Kidney glomerular epithelial cell (primary cell): ENCODE results near the gene PPP1R16B.

Experiments used
- DNase-seq: peaks from one replicate; lab custom pipeline; 2025; lab: John Stamatoyannopoulos, UW

Gene PPP1R16B

GRCh38 chr20:38965264-38965663, 159.8 kb downstream of the PPP1R16B start:
- no peak for DNase-seq

DNA sequence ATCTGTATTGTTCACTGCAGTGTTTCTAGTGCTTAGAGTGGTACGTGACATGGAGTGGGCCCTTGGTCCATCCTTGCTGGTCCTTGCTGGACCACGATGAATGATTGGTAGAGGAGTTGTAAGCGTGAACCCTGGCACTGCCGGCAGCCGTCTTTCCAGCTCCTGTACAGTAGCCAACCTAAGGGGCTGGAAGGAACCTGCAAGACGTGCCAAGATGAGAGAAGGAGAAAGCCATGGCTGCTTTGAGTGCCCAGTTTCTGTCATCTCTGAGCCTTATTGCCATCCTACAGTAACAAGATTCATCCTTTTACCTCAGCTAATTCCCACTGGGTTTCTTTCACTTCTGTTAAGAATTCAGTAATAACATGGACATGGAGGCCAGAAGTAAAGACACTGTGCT, 162.6 kb downstream of the PPP1R16B start:
- DNase-seq = no peak

- no peak for DNase-seq
These were observed 164.2 kb downstream of the PPP1R16B start for GRCh38 chr20:38969708-38970107.

DNA sequence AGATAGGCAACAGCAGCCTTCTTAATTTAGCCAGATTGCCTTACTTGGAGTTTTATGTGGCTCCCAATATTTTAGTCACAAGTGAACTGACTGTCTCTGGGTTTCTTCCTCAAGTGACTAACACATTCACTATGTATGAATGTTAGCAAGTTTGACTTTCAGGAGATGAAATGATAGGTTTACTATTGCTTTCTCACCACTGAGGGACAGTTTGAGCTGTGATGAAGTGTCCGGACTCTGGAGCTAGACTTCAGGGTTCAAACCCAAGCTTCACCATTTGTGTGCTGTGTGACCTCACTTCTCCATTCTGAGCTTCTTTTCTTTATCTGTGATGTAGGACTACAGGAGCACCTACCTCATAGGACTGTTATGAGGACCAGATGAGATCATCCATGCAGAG, 164.8 kb downstream of the PPP1R16B start:
- peak; percentile 56 for DNase-seq
